Fibroblast of skin of left quadriceps (primary cell): Measurements from ENCODE around the gene TTI1.

ENCODE experiments used
- DNase-seq, 2 experiments: peaks; one replicate each; pipeline ENCODE4 v3.0.0-alpha.2; 2013; ENCODE audit warnings: low read depth in 2 of 2

Gene TTI1

DNA sequence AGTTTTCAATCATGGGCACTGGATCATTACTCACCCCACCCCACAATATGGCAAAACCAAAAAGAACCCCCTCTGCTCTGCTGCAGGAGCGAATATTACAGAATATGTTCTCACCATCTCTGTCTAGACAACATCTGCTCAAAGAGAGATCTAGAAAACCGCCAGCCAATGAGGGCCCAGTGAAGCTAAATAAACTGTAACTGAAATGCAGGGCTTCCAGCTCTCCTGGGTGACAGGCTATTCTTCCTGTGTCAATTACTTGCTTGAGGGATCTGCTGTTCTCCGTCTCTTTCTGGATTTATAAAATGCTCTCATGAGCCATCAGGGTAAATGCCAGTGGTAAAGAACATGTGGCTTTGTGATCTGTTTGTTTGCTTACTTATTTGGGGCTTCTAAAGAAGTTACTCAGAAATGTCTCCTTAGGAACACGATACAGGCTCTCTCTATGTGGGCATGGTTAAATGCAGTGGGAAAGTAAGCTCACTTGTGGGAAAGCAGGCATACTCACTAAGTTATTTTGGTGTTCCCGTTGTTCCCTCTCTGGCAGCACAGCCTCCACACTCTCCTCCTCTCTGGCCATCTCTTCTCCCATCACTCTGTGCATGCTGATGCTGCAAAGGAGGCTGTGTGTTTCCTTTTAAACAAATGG is 44.8 kb downstream of the TTI1 start:
- DNase-seq: no peak

DNA sequence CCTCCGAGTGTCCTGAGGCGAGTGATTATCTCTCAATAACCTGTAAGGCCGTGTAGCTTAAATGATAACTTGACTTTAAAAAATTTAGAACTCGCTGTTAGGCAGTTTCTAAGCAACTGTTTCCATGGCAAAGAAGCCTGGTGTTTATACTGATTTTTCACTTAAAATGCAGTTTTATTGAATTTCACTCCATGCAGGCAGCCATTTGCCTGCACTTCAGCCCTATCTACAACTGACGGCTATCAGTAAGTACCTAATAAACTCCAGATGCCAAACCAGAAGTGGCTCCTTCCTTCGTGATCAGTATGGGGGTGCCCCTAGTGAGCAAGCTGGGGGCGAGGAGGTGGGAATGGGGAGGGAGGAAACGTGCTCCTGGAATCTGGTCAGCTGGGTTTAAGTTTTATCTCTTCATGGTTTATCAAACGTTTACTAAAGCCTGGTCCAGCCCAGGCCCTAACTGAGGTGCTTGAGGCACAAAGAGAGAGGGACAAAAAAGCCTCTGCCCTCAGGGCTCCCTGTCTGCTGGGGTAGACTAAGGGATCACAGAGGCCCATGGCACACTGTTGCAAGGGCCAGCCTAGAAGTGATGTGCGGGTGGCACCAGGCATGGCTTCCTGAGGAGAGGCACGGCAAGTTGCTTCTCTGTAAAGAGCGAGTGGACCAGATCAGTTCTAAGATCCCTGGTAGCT is 45.5 kb downstream of the TTI1 start:
- no peak for DNase-seq

DNA sequence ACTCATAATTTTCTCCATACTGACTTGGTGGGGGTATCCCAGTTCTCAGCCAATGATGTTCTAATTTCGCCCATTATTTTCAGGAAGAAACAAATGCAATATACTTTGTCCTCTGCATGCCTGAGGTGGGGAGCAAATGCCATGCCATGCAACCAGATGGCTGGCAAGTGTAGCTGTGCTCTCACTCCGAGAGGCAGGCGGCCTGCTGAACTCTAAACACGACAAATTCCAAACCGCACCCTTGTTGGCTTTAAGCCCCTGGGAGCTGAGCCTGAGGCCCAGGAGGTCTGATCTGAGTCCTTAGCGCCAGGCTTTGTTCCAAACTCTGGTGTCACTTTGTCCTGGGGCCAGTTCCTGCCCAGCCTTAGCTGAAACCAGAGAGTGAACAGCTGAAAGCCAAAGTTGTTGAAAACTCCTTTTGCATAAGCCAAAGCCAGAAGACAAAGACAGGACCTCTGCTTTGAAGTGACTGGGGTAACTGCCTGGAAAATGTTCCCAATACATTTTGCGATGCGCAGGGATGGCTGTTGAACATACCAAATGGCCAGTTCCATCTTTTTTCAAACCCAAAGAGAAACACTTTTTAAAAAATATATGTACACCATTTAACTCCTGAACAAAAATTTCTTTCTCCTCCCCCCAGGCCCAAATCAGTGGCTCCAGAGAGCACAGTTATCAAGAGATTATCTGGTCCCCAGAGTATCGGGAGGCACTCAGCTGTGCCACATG is 46.2 kb downstream of the TTI1 start:
- DNase-seq: no peak

DNA sequence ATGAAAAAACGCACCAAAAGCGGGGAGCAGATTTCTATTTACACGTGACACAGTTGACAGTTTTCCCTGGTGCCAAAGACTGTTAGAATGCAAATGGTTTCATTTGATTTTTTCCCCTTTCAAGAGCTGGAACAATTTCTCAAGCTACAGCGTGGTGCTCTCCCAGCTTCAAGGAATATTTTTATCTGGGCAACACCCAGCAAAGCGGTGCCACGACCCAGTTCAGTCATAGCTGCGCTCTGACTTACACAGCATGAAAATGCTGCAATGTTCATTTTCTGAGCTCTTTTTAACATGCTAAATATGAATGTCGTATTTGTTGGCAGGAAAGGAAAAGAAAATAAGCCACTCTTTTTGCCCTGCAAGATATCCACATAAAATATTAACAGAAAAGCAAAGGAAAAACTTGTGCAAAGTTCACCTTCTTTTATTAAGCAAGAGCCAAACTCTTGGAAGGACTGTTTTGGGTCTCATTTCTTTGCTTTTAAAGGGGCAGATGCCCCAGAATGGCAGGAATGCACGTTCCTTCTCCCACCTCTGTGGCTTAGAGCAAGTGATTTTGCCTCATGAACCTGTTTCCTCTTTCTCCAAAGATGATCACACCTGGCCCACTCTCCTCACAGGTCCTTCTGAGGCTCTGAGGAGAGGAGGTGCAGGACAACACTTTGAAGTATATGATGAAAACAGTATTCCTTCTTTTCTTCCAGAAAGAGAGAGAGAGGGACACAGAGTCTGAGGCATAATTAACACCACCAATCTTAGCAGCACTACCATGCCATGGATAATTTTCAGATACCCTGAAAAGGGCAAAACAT is 47.0 kb downstream of the TTI1 start:
- no peak for DNase-seq

DNA sequence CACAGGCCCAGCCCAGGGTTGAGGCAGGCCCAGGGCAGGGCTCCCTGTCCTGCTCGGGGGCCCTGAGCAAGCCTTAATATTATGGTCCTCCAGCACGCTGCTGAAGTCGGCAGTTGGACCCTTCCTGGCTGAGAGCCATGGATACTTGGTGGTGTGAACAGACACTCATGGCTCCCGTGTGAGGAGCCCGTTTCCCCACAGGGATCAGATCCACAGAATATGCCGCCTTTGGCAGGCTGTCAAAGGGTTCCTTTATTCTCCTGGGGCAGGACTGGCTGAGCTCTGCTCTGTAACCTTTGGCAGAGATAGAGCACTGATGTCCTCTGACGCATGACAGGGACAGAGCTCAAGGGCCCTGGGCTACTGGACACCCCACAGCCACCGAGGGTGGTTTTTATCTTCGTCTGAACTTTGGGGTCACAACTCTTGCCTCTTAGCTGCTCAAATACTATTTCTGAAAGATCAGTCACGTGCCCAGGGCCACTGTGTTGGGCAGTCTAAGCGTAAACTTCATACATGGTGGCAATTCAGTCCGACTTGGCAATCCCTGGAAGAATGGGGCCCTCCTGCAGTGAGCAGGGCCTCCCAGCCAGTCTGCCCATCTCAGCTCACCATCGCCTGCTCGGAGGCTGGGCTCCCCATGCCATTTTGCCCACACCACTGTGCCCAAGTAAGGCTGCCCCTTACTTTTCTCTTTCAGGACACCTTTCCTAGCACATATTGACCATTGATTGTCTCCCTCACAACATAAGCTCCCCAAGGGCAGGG is 49.1 kb downstream of the TTI1 start:
- DNase-seq: no peak

DNA sequence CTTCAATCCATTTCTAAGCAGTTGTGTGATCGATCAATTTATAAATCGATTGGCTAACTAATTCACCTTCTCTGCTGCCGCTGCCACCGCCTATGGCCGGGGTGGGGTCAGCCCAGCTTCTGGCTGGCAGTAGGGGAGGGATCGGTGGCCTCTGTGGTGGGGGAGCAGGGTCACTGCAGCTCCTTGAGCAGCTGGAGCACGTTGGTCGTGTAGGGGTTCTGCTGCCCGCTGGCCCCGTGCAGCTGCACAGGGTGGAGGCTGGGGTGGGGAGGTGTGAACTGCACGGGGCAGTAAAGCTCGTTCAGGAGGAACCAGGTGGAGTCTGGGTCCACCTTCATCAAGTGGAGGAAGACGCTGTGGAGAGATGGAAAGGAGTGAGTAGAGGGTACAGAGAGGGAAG is 50.0 kb downstream of the TTI1 start:
- no peak for DNase-seq

DNA sequence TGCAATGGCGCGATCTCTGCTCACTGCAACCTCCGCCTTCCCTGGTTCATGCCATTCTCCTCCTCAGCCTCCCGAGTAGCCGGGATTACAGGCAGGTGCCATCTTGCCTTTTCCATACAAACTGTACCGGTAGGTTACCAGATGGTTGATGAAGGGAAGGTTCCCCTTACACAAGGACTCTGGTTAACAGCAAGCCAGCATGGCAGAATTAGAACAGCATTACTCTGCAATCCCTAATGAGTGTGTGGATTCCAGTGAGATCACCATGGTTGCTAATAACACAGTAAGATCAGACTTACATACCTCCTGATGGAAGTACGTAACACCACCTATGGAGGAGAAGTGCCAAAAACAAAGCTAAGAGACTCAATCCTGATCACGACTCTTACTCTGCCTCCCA is 51.7 kb downstream of the TTI1 start:
- no peak for DNase-seq

DNA sequence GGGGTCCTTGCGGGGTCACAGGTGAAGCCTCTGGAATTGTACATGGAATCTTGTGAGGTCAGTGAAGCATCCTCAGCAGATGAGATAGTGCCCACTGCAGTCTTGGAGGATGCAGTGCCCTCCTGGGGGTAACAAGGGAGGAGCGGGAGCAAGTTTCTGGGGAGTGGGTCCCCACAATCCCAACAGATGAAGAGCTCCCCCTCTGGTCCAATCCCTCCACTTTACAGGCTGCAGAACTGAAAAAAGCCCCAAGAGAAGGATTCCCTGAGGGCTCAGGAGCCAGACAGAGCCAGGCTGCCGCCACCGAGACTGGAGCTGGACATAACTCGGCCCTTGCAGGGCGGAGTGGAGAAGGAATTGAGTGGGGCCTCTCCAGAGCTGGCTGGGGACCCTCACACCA is 52.4 kb downstream of the TTI1 start:
- no peak for DNase-seq

DNA sequence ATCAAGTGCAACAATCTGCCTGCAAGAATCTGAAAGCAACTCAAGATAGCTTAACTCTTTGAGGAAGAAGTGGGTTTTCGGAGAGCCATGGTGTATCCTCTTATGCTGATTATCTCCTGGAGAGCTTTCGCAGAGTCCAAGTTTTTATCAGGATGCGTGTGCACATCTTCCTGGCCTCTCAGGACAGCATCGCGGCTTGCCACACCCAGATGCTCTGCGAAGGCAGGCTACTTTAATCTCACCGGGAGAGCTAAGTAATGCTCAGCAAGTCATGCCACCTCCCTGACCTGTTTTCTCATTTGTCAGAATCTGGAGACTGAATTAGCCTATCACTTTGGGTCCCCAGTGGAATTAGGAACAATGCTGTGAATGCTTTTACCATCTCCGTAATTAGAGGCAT is 52.9 kb downstream of the TTI1 start:
- DNase-seq: no peak

DNA sequence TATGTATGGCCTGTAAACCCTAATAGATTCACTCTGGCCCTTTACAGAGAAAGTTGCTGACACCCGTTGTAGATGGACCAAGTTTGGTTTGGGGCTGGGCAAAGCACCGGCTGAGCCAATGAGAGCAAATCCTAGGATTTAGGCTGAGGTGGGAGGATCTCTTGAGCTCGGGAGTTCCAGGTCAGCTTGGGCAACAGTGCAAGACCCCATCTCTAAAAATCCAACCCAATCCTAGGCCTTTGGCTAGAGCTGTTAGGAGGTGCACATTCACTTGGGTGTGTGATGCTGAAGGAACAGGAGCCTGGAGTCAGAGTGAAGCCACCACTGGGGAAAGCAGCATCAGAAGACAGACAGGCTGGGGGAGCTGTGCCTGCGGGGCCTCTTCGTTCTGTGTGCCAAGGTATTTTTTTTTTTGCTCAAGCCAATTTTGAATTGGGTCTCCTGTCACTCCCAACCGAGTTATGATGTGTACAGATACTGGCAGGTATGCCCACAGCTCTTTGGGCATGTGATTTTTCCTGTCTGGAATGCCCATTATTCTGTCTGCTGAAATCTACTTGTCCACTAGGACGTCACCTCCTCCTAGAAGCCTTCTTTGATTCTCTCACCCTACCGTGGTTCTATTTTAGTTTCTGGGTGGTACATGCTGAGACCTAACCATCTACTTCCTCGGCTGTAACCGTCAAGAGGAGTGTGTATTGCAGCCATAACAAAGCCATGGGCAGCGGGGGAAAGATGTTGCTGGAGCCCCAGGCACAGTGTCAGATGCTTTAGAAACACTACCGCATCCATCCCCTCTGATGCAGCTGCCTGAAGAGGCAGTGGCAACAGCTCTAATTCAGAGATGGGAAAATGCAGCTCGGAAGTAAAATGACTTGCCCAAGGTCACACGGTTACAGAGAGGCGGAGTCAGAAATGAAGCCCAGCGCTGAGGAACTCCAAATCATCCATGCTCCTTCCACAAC is 54.0 kb downstream of the TTI1 start:
- no peak for DNase-seq

DNA sequence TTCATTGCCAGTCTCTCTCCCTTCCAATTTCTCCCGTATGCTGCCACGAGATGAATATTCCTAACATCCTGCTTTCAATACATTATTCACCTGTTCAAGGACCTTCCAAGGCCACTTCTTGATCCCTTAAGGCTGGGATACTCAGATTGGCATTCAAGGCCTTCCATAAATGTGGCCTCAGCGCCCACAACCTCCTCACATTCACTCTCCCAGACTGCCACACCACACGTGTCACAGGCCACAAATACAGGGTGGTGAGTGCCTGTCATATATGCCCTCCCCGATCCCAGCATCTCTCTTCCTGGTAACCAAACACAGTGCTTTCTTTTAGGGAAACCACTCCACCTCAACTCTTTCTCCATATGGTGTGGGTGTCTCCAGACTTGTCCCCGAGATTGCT is 55.5 kb downstream of the TTI1 start:
- no peak for DNase-seq

DNA sequence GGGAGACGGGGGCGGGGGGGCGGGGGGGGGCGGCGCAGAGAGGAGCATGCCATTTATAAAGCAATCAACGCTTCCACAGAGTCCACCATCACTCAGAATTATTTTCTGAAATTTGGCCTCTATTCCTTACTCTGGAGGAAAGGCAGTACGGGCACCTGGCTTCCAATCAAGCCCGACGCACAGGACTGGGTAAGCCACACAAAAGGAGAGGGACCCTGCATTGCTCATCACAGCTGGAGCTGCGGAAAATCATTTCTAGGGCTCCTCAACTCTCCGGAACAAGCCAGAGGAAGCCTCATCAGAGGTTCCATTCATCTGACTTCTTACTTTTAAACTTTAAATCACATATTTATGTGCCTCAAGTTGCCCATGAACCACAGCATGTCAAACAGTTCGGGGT is 55.9 kb downstream of the TTI1 start:
- DNase-seq: no peak

DNA sequence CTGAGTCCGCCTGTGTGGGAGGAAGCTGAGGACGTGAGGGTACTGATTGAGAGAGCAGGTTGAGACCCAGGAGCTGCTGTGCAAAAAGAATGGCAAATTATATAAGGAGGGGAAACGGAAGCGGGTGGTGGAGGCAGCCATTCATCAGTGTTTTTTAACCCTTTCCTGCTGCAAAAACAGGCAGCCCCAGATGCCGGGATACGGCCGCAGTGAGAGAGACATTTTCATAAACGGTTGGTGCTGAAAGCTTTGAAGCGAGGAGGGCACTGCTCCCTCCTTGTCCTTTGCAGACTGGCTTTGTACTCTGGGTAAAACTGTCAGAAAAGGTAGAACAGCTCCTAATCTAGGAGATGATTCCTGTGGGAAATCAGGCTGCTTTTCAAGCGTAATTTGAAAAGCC is 56.4 kb downstream of the TTI1 start:
- DNase-seq: no peak

DNA sequence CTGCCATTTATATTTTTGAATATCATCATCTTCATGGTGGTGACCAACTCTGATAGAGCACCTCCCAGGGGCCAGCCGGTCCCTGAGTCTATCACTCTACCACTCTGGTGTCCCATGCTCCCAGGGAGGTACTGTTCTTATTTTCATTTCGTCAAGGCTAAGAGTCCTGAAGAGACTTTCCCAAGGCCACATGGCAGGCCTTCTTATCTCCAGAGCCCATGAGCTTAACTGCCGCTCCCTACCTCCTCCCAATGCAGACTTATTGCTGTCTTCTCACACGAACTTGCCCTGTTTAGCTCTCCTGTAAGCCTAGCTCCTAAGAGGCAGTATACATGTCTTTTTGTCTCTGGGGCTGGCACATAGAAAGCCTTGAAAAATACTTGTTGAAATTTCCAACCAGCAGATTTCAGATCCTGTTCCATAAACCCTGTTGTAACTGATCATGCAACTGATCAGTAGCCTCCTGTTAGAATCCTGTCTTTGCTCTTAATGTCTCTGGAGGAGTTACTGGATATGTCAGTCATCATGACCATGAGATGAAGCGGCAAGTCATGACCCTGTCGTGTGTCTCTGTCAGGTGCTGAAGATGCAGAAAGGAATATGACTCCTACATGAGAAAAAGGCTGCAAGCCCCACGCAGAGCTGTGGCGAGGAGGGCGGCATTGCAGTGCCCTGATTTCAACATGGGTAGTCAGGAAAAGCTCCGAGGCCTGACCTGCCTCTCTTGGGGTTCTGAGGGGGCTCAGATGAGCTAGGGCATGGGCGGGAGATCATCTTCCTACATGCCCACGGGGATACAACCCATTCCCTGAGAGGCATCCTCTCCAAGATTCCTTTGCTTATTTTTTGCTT is 60.0 kb downstream of the TTI1 start:
- DNase-seq: no peak

DNA sequence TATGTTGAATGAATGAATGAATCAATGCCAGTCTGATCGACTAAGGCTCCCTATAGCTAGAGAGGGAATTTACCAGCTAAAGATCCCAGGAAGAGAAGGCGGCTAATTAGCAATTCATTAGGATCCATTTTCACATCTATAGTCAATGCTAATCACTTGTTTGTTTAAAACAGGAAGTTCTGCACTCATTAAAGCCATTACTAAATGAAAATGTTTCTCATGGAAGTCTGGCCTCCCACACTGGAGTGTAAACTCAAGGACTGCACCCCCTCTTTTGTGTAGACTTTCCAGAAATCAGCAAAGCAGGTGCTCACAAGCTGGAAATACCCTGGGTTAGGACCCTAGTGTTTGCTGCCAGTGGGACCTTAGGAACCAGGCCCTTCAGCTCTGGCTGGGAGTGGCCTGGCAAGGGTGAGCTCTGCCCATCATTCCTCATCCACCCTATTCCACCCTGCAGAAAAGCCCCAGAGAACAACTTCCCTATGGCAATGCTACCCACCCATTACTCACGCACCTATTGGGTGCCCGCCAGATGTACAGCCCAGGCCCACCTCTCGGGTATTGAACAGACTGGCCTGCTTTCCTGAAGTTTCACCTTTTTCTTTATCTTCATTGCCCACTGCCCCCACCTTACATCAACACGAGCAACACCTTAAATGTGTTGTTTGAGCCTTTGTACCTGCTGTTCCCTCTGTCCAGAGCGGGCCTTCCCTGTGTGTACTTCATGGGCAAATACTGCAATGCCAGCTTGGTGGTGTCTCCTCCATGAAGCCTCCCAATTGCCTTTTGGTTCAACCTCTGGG is 60.8 kb downstream of the TTI1 start:
- DNase-seq: no peak

DNA sequence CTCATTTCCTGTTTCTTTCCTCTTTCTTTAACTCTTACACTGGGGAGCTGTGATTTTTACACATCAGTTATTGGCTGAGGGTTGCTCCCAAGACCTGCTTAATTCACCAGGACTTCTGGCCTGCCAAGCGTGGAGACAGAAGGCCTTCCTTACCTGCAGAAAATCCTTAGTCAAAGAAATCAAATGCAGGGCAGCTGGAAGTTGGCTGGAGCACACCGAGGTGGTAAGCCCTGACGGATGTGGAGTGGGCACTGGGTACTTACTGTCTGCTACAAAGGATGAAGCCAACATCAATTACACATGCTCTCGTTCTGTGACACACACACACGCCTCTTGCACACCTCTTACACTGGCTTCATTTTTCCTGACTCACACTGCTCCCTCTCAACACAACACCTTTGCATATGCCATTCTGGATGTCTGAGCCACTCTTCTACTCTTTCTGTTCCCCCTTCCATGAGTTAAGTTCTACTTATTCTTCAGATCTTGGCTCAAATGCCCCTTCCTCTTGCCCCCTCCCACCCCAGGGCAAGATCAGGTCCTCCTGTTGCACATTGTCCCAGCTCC is 61.6 kb downstream of the TTI1 start:
- DNase-seq: no peak

DNA sequence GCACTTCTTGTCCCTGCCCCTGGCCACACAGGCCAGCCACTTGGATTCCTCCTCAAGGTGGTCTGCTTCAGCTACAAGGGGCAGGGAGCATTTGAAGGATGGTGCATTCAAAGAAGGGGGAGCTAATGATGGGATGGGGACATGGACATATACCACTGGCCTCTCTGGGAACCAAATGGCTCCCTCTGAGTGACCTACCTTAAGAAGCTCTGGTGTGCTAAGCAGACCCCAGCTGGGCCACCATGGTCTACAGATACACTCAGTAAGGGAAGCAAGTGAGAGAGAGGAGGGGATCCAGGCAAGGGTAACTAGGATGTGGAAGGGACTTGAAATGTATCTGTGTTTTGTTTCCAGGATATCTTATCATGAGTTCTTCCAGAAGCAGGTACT is 62.4 kb downstream of the TTI1 start:
- DNase-seq: no peak
